K562 (cell line): ENCODE data around the gene NEDD4L. TPM values are rescaled to one million over a fixed set of nuclear protein-coding genes. Genes with fewer than 3 reads are reported as not detected.

Experiments
- CCAR2 ChIP-seq: fragments of 200-400 bp; formaldehyde crosslinking; IDR thresholded peaks from 2 replicates; pipeline ENCODE4 v1.6.1; 2017; ENCODE audit warnings: mild to moderate bottlenecking, low read depth, low read length
- FOXJ2 ChIP-seq: fragments of 200-800 bp; sonication (Bioruptor generic); IDR thresholded peaks from 2 replicates; pipeline ENCODE4 v1.6.1; 2016; ENCODE audit warnings: missing genetic modification characterization, missing compliant biosample characterization
- GABPB2 ChIP-seq: fragments of 250-450 bp; sonication (Bioruptor Pico); conservative IDR thresholded peaks from 2 replicates; pipeline ENCODE4 v1.5.1; 2021; ENCODE audit warnings: mild to moderate bottlenecking
- IFI16 ChIP-seq: fragments of 250-450 bp; sonication (Bioruptor Pico); IDR thresholded peaks from 2 replicates; pipeline ENCODE4 v2.1.2; 2022; ENCODE audit warnings: mild to moderate bottlenecking, inconsistent platforms
- KLF13 ChIP-seq: fragments of 450-650 bp; IDR thresholded peaks from 2 replicates; pipeline ENCODE4 v1.6.1; 2016; ENCODE audit warnings: missing genetic modification characterization, low read depth, mild to moderate bottlenecking, missing compliant biosample characterization, moderate library complexity, borderline replicate concordance
- MAFG ChIP-seq: fragments of 450-650 bp; conservative IDR thresholded peaks from 2 replicates; pipeline ENCODE4 v1.6.1; 2016; ENCODE audit warnings: missing genetic modification characterization, missing compliant biosample characterization
- PHTF2 ChIP-seq: fragments of 250-450 bp; sonication (Bioruptor Pico); IDR thresholded peaks from 2 replicates; pipeline ENCODE4 v1.5.0; 2021; ENCODE audit warnings: mild to moderate bottlenecking
- RFX7 ChIP-seq: fragments of 250-450 bp; sonication (Bioruptor Pico); IDR thresholded peaks from 2 replicates; pipeline ENCODE4 v1.5.1; 2021; ENCODE audit warnings: mild to moderate bottlenecking
- THRAP3 ChIP-seq: fragments of 450-650 bp; IDR thresholded peaks from 2 replicates; pipeline ENCODE4 v1.6.1; 2016; ENCODE audit warnings: mild to moderate bottlenecking, inconsistent platforms, borderline replicate concordance
- ZFP1 ChIP-seq: fragments of 450-650 bp; formaldehyde crosslinking; IDR thresholded peaks from 2 replicates; pipeline ENCODE4 v1.4.0; 2020; ENCODE audit warnings: mild to moderate bottlenecking, mixed read lengths
- ZFP30 ChIP-seq: fragments of 250-450 bp; sonication (Bioruptor Pico); IDR thresholded peaks from 2 replicates; pipeline ENCODE4 v1.8.0; 2022; ENCODE audit warnings: moderate library complexity, mild to moderate bottlenecking, inconsistent platforms, borderline replicate concordance
- ZHX1 ChIP-seq: fragments of 150-350 bp; conservative IDR thresholded peaks from 2 replicates; pipeline ENCODE4 v1.6.1; 2014; ENCODE audit warnings: low read length
- ZNF165 ChIP-seq: fragments of 250-450 bp; sonication (Bioruptor Pico); IDR thresholded peaks from 2 replicates; pipeline ENCODE4 v1.4.0; 2020; ENCODE audit warnings: borderline replicate concordance
- ZNF239 ChIP-seq: fragments of 250-450 bp; sonication (Bioruptor Pico); IDR thresholded peaks from 2 replicates; pipeline ENCODE4 v1.4.0; 2020; ENCODE audit warnings: mild to moderate bottlenecking
- ZNF274 ChIP-seq: IDR thresholded peaks from 2 replicates; pipeline ENCODE4 v1.6.1; 2011; ENCODE audit warnings: low read depth, mild to moderate bottlenecking, low read length, moderate library complexity, borderline replicate concordance
- ZNF354B ChIP-seq: fragments of 250-450 bp; sonication (Bioruptor Pico); IDR thresholded peaks from 2 replicates; pipeline ENCODE4 v1.4.0; 2020
- ZNF644 ChIP-seq: fragments of 200-800 bp; sonication (Bioruptor generic); IDR thresholded peaks from 2 replicates; pipeline ENCODE4 v1.6.1; 2016; ENCODE audit warnings: low read depth, missing genetic modification characterization, missing compliant biosample characterization
- ZNF717 ChIP-seq: fragments of 250-450 bp; sonication (Bioruptor Pico); IDR thresholded peaks from 2 replicates; pipeline ENCODE4 v1.5.0; 2021
- ZNF79 ChIP-seq: fragments of 250-450 bp; sonication (Bioruptor Pico); IDR thresholded peaks from 2 replicates; pipeline ENCODE4 v1.4.0; 2020; ENCODE audit warnings: low read depth, mild to moderate bottlenecking, moderate library complexity
- ZSCAN32 ChIP-seq: fragments of 450-650 bp; formaldehyde crosslinking; IDR thresholded peaks from 2 replicates; pipeline ENCODE4 v1.4.0; 2020; ENCODE audit warnings: mild to moderate bottlenecking, moderate library complexity
- polyA plus RNA-seq, 8 experiments: library from polyadenylated mRNA; depleted of rRNA in 4 of 8; stranded (reverse) in 5 of 8; unstranded in 3 of 8; fragments of >200 nt; fragmentation: Nextera tagmentation in 2 of 8; fragmentation: Illumina TruSeq in 1 of 8; extraction: Ambion mirVana in 2 of 8; extraction: Trizol in 1 of 8; gene quantifications; 2 replicates each; pipeline versions ENCODE4 v1.2.1 to v1.2.3, GENCODE V29; 2011 to 2014; ENCODE audit warnings: inconsistent platforms in 1 of 8, missing spikeins in 1 of 8
- total RNA-seq, 7 experiments: library from RNA; depleted of rRNA in 6 of 7; stranded (reverse); fragments of >200 nt in 6 of 7; fragmentation: Illumina TruSeq in 2 of 7; extraction: Trizol in 2 of 7; gene quantifications; 2 replicates each; pipeline versions ENCODE4 v1.2.1 to v1.2.3, GENCODE V29; 2011 to 2021; ENCODE audit warnings: low replicate concordance in 1 of 7
- TF ChIP-seq, protein P1 (sequence below): fragments of 450-650 bp; IDR thresholded peaks from 2 replicates; pipeline ENCODE4 v1.6.1; 2016; ENCODE audit warnings: antibody characterized with exemption
- TF ChIP-seq, protein P2 (sequence below), 2 experiments: IDR thresholded peaks in 1 of 2; conservative IDR thresholded peaks in 1 of 2; 2 replicates each; pipeline ENCODE4 v1.6.1; 2016; ENCODE audit warnings: low read depth in 2 of 2, mild to moderate bottlenecking in 1 of 2, missing compliant biosample characterization in 1 of 2, missing genetic modification characterization in 1 of 2, moderate library complexity in 1 of 2

The NEDD4L gene
- total and polyA plus RNA-seq, 9 of the 15 experiments (the other 6 are each of a cell fraction or from before 2014, with no cell fraction given): 8.1 to 33.4 (median 19.9) TPM

DNA sequence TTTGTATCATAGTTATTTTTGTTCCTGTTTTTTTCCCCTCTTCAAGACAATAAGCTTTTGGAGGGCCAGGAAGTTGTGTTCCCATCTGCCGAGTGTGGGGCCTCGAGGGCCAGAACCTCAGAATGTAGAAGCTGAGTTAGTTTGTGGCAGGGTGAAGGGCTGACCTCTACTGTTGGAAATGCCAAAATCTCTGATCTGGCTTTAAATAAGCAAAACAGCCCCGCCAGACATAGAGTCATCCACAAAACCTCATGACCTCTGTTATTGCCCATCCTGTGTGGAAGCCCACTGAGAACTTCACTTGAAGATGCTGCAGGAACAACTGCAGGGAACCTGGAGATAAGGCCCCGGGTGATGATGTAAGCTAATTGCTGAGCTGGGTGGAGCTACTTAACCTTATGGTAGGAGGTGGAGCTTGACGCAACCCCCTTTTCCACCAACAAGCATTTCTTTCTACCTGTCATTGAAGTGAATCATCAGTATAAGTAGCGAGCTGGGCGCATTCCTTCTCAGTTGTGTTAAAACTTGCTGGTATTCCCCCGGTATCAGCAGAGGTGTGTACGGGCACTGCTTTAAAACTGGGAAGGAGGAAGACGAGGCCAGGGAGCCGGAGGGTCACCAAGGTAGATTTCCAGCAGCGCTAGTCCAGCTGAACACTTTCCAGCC, 177.2 kb downstream of the NEDD4L start (continued):
- TF ChIP-seq, protein P1, sequence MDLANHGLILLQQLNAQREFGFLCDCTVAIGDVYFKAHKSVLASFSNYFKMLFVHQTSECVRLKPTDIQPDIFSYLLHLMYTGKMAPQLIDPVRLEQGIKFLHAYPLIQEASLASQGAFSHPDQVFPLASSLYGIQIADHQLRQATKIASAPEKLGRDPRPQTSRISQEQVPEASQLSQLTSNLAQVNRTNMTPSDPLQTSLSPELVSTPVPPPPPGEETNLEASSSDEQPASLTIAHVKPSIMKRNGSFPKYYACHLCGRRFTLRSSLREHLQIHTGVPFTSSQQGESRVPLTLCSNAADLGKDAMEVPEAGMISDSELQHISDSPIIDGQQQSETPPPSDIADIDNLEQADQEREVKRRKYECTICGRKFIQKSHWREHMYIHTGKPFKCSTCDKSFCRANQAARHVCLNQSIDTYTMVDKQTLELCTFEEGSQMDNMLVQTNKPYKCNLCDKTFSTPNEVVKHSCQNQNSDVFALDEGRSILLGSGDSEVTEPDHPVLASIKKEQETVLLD: no peak
- TF ChIP-seq ZSCAN32 (CRISPR knock-in tag) (no peak), PHTF2 (CRISPR knock-in tag) (no peak), ZNF165 (no peak), GABPB2 (no peak), ZNF79 (CRISPR knock-in tag) (no peak), ZNF354B (CRISPR knock-in tag) (no peak), THRAP3 (no peak), ZNF239 (no peak), RFX7 (CRISPR knock-in tag) (no peak), ZNF274 (no peak), ZHX1 (no peak), CCAR2 (no peak), FOXJ2 (tag) (no peak), IFI16 (CRISPR knock-in tag) (no peak), ZFP30 (CRISPR knock-in tag) (no peak), ZNF644 (tag) (no peak), ZNF717 (CRISPR knock-in tag) (no peak), ZFP1 (CRISPR knock-in tag) (no peak), MAFG (tag) (0 out of 2 replicates have a peak, but pooled peaks have one; percentile 29), KLF13 (tag) (no peak)
- TF ChIP-seq, protein P2, sequence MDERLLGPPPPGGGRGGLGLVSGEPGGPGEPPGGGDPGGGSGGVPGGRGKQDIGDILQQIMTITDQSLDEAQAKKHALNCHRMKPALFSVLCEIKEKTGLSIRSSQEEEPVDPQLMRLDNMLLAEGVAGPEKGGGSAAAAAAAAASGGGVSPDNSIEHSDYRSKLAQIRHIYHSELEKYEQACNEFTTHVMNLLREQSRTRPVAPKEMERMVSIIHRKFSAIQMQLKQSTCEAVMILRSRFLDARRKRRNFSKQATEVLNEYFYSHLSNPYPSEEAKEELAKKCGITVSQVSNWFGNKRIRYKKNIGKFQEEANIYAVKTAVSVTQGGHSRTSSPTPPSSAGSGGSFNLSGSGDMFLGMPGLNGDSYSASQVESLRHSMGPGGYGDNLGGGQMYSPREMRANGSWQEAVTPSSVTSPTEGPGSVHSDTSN (CRISPR knock-in tag; IDR thresholded peaks at IDR 0.05; ENCODE audit: low read depth): no peak
- TF ChIP-seq, protein P2 (tag; conservative IDR thresholded peaks at IDR 0.05; ENCODE audit: low read depth): no peak
